LNCaP clone FGC (cell line): Measurements from ENCODE around the gene STON2.

Experiments used
- DNase-seq: peaks from one replicate; pipeline ENCODE4 v3.0.0-alpha.2; 2011; ENCODE audit warnings: low read depth
- H3K4me3 ChIP-seq: 2 replicates; pipeline ENCODE4 v1.5.1; 2011; ENCODE audit warnings: mild to moderate bottlenecking, low read depth, low read length, control low read depth
- CTCF ChIP-seq: IDR thresholded peaks from 2 replicates; pipeline ENCODE4 v1.5.1; 2012; ENCODE audit warnings: mild to moderate bottlenecking; ENCODE audit not compliant: control insufficient read depth, insufficient read depth; ENCODE audit errors: extremely low read depth

The STON2 gene

GRCh38 chr14:81441626-81442134 is 41.6 kb upstream of the STON2 start:
- H3K4me3 ChIP-seq: no peak overlapping the region
- no peak for TF ChIP-seq CTCF
- DNase-seq: no peak

- TF ChIP-seq CTCF: no peak
- DNase-seq: no peak
- no peak overlapping the region for H3K4me3 ChIP-seq
Measured at GRCh38 chr14:81440041-81440440, 39.9 kb upstream of the STON2 start.

- H3K4me3 ChIP-seq: no peak overlapping the region
- no peak for TF ChIP-seq CTCF
- DNase-seq: no peak
Measured at GRCh38 chr14:81437244-81437643, 37.1 kb upstream of the STON2 start.

- H3K4me3 ChIP-seq: peak overlapping the region; percentile 56
- no peak for TF ChIP-seq CTCF
Measured at GRCh38 chr14:81436296-81437138, 36.4 kb upstream of the STON2 start.

GRCh38 chr14:81435391-81436295 is 35.5 kb upstream of the STON2 start:
- TF ChIP-seq CTCF: 0 out of 2 replicates have a peak, but pooled peaks have one; percentile 17
- no peak for DNase-seq
- H3K4me3 ChIP-seq: peak overlapping the region; percentile 56

More at GRCh38 chr14:81436296-81437138, 36.4 kb upstream of the STON2 start:
- DNase-seq: peak; percentile 13

GRCh38 chr14:81435048-81435390 is 34.9 kb upstream of the STON2 start:
- no peak overlapping the region for H3K4me3 ChIP-seq
- DNase-seq: no peak
- no peak for TF ChIP-seq CTCF
